H1 (cell line): ENCODE measurements around the gene PBX3. TPM values are rescaled to one million over a fixed set of nuclear protein-coding genes. Genes with fewer than 3 reads are reported as not detected.

ENCODE experiments used
- CTCF ChIA-PET: fragments of 300-600 bp; sonication (Branson Sonifier 250); formaldehyde crosslinking; loops from one replicate; lab custom pipeline; 2021; ENCODE audit not compliant: partially characterized antibody; lab: Charles Lee
- POLR2A ChIA-PET: fragments of 300-600 bp; sonication (Branson Sonifier 250); formaldehyde crosslinking; loops from one replicate; lab custom pipeline; 2021; ENCODE audit warnings: inconsistent platforms; ENCODE audit not compliant: partially characterized antibody; lab: Charles Lee
- DNase-seq, 2 experiments: peaks; one replicate each; pipeline versions ENCODE4 v3.0.0 to v3.0.0-alpha.2; 2010 to 2022; ENCODE audit warnings: low spot score in 2 of 2, low read depth in 1 of 2, mixed read lengths in 1 of 2
- FAIRE-seq: peaks from 2 replicates; lab custom pipeline; 2011; peaks lifted over from hg19 to GRCh38; lab: Jason Lieb, UNC
- H2AFZ ChIP-seq: 2 replicates; pipeline ENCODE4 v1.8.1; 2012; ENCODE audit warnings: low read length, inconsistent platforms
- H2AK5ac ChIP-seq: 2 replicates; pipeline ENCODE4 v1.6.1; 2013; ENCODE audit warnings: low read depth, low read length
- H2BK120ac ChIP-seq: replicated peaks from 2 replicates; pipeline ENCODE3; 2013; ENCODE audit warnings: low read depth, low read length, inconsistent platforms
- H2BK12ac ChIP-seq: 2 replicates; pipeline ENCODE4 v1.6.1; 2013; ENCODE audit warnings: low read depth, low read length
- H2BK15ac ChIP-seq: 2 replicates; pipeline ENCODE4 v1.6.1; 2013; ENCODE audit warnings: low read length
- H2BK20ac ChIP-seq: 2 replicates; pipeline ENCODE4 v1.6.1; 2013; ENCODE audit warnings: low read length
- H2BK5ac ChIP-seq: 2 replicates; pipeline ENCODE4 v1.6.1; 2013; ENCODE audit warnings: low read depth, low read length
- H3K14ac ChIP-seq: 2 replicates; pipeline ENCODE4 v1.6.1; 2013; ENCODE audit warnings: inconsistent platforms; ENCODE audit not compliant: insufficient read length
- H3K18ac ChIP-seq: 2 replicates; pipeline ENCODE4 v1.6.1; 2013; ENCODE audit warnings: low read length; ENCODE audit errors: extremely low read depth
- H3K23ac ChIP-seq: 2 replicates; pipeline ENCODE4 v1.6.1; 2013; ENCODE audit warnings: inconsistent platforms; ENCODE audit not compliant: insufficient read length
- H3K23me2 ChIP-seq: 2 replicates; pipeline ENCODE4 v1.6.1; 2013; ENCODE audit warnings: low read depth, low read length
- H3K27ac ChIP-seq: 2 replicates; pipeline ENCODE4 v1.6.1; 2011; ENCODE audit warnings: low read depth, low read length, inconsistent platforms
- H3K27me3 ChIP-seq, 4 experiments: replicated peaks in 1 of 4; 1 replicate in 1 of 4; 2 replicates in 3 of 4; pipeline versions ENCODE4 v1.6.1 to v1.8.1; 2011 to 2013; ENCODE audit warnings: low read length in 3 of 4, mild to moderate bottlenecking in 3 of 4, inconsistent platforms in 2 of 4, mixed read lengths in 2 of 4, moderate library complexity in 1 of 4; ENCODE audit not compliant: control insufficient read depth in 3 of 4, insufficient read depth in 3 of 4; ENCODE audit errors: extremely low read depth in 1 of 4
- H3K36me3 ChIP-seq, 4 experiments: 2 replicates each; pipeline versions ENCODE4 v1.6.1 to v1.8.1; 2011 to 2013; ENCODE audit warnings: mild to moderate bottlenecking in 4 of 4, low read length in 3 of 4, moderate library complexity in 2 of 4, control low read depth in 1 of 4, inconsistent platforms in 1 of 4; ENCODE audit not compliant: insufficient read depth in 4 of 4, control insufficient read depth in 2 of 4
- H3K4ac ChIP-seq: replicated peaks from 2 replicates; pipeline ENCODE3; 2013; ENCODE audit warnings: low read length, low read depth, mixed read lengths, inconsistent platforms; ENCODE audit not compliant: insufficient read length
- H3K4me1 ChIP-seq, 4 experiments: replicated peaks in 1 of 4; 1 replicate in 1 of 4; 2 replicates in 3 of 4; pipeline versions ENCODE4 v1.6.1 to v1.8.1; 2011 to 2013; ENCODE audit warnings: low read length in 3 of 4, inconsistent platforms in 2 of 4, mixed read lengths in 1 of 4; ENCODE audit not compliant: insufficient read depth in 4 of 4, control insufficient read depth in 3 of 4
- H3K4me2 ChIP-seq, 2 experiments: 2 replicates each; pipeline versions ENCODE4 v1.6.1 to v1.8.1; 2011 to 2013; ENCODE audit warnings: low read depth in 2 of 2, low read length in 2 of 2, control low read depth in 1 of 2, inconsistent platforms in 1 of 2, mild to moderate bottlenecking in 1 of 2; ENCODE audit not compliant: insufficient read depth in 1 of 2
- H3K4me3 ChIP-seq, 4 experiments: fragments of 200-600, 300-600 bp in 1 of 4; sonication (generic), shearing (Covaris generic), sonication (Bioruptor Twin) in 1 of 4; 2 replicates each; pipeline versions ENCODE4 v1.5.1 to v1.8.1; 2011 to 2016; ENCODE audit warnings: low read length in 4 of 4, low read depth in 3 of 4, control low read depth in 2 of 4, inconsistent platforms in 2 of 4, mild to moderate bottlenecking in 2 of 4, mixed read lengths in 1 of 4, moderate library complexity in 1 of 4; ENCODE audit not compliant: insufficient read depth in 2 of 4; ENCODE audit errors: extremely low read depth in 1 of 4
- H3K56ac ChIP-seq: replicated peaks from 2 replicates; pipeline ENCODE3; 2013; ENCODE audit warnings: low read depth, mild to moderate bottlenecking, mixed read lengths, low read length, inconsistent platforms; ENCODE audit not compliant: insufficient read length
- H3K79me1 ChIP-seq: 2 replicates; pipeline ENCODE4 v1.6.1; 2013; ENCODE audit warnings: low read depth, low read length, control low read depth
- H3K79me2 ChIP-seq, 2 experiments: 2 replicates each; pipeline versions ENCODE4 v1.6.1 to v1.8.1; 2012 to 2013; ENCODE audit warnings: low read length in 2 of 2, mild to moderate bottlenecking in 2 of 2, inconsistent platforms in 1 of 2; ENCODE audit not compliant: insufficient read depth in 2 of 2, control insufficient read depth in 1 of 2
- H3K9ac ChIP-seq, 4 experiments: replicated peaks in 1 of 4; 1 replicate in 1 of 4; 2 replicates in 3 of 4; pipeline versions ENCODE4 v1.6.1 to v1.8.1; 2011 to 2013; ENCODE audit warnings: low read depth in 3 of 4, low read length in 3 of 4, control low read depth in 2 of 4, mild to moderate bottlenecking in 2 of 4, moderate library complexity in 2 of 4, inconsistent platforms in 1 of 4; ENCODE audit errors: extremely low read depth in 1 of 4
- H3K9me3 ChIP-seq, 2 experiments: 2 replicates each; pipeline versions ENCODE4 v1.6.1 to v1.8.1; 2012 to 2013; ENCODE audit warnings: mild to moderate bottlenecking in 2 of 2, moderate library complexity in 2 of 2, control low read depth in 1 of 2, inconsistent platforms in 1 of 2, low read depth in 1 of 2, low read length in 1 of 2, mixed read lengths in 1 of 2; ENCODE audit not compliant: insufficient read depth in 2 of 2
- H4K20me1 ChIP-seq, 2 experiments: replicated peaks in 1 of 2; 2 replicates each; pipeline versions ENCODE3 to v1.8.1; 2011 to 2013; ENCODE audit warnings: inconsistent platforms in 2 of 2, low read length in 2 of 2, mild to moderate bottlenecking in 1 of 2; ENCODE audit not compliant: insufficient read depth in 2 of 2, control insufficient read depth in 1 of 2
- H4K5ac ChIP-seq: 2 replicates; pipeline ENCODE4 v1.6.1; 2013; ENCODE audit warnings: low read length, low read depth, mixed read lengths, inconsistent platforms; ENCODE audit not compliant: insufficient read length
- H4K8ac ChIP-seq: 2 replicates; pipeline ENCODE4 v1.8.0; 2013; ENCODE audit warnings: mild to moderate bottlenecking, moderate library complexity, low read length, inconsistent platforms; ENCODE audit not compliant: insufficient read depth; ENCODE audit errors: extremely low read depth
- H4K91ac ChIP-seq: replicated peaks from 2 replicates; pipeline ENCODE3; 2013; ENCODE audit warnings: low read length, mixed read lengths, inconsistent platforms; ENCODE audit not compliant: insufficient read length
- ATF3 ChIP-seq: IDR thresholded peaks from 2 replicates; pipeline ENCODE4 v1.6.1; 2011; ENCODE audit warnings: low read depth, mild to moderate bottlenecking, low read length; ENCODE audit not compliant: insufficient read depth
- BACH1 ChIP-seq: IDR thresholded peaks from 2 replicates; pipeline ENCODE4 v1.6.1; 2012; ENCODE audit warnings: low read length, improper control_type of control experiment
- CEBPB ChIP-seq: IDR thresholded peaks from 2 replicates; pipeline ENCODE4 v1.6.1; 2012; ENCODE audit warnings: low read depth, low read length
- CHD1 ChIP-seq: IDR thresholded peaks from 2 replicates; pipeline ENCODE4 v1.6.1; 2012; ENCODE audit warnings: low read depth, low read length, improper control_type of control experiment
- CREB1 ChIP-seq: IDR thresholded peaks from 2 replicates; pipeline ENCODE4 v1.6.1; 2012; ENCODE audit warnings: inconsistent platforms
- CTBP2 ChIP-seq: IDR thresholded peaks from 2 replicates; pipeline ENCODE4 v1.7.0; 2011; ENCODE audit warnings: borderline replicate concordance, mild to moderate bottlenecking, moderate library complexity, mixed read lengths, low read length; ENCODE audit not compliant: insufficient read depth, insufficient read length
- FOSL1 ChIP-seq: IDR thresholded peaks from 2 replicates; pipeline ENCODE4 v1.6.1; 2011; ENCODE audit warnings: mild to moderate bottlenecking, low read depth, low read length, moderate library complexity; ENCODE audit not compliant: insufficient read depth
- KDM1A ChIP-seq: fragments of 200-600, 300-600 bp; sonication (generic); IDR thresholded peaks from 2 replicates; pipeline ENCODE4 v1.7.1; 2016; ENCODE audit warnings: mild to moderate bottlenecking, low read length, borderline replicate concordance
- MAX ChIP-seq: IDR thresholded peaks from 2 replicates; pipeline ENCODE4 v1.6.1; 2012; ENCODE audit warnings: inconsistent platforms
- SUZ12 ChIP-seq: fragments of 200-600 bp; sonication (generic); IDR thresholded peaks from 2 replicates; pipeline ENCODE4 v1.6.1; 2012; ENCODE audit warnings: mild to moderate bottlenecking, inconsistent platforms, low read length, moderate library complexity, mixed read lengths
- ZNF274 ChIP-seq: IDR thresholded peaks from 2 replicates; pipeline ENCODE4 v1.7.0; 2012; ENCODE audit warnings: low read length, borderline replicate concordance; ENCODE audit errors: extremely low read depth
- WGBS, 2 experiments: shearing (Covaris generic) in 1 of 2; methylation state at CpG; one replicate each; pipeline versions ENCODE4 v1.1.6 to v1.1.7; 2013 to 2015; ENCODE audit warnings: low lambda C conversion rate in 2 of 2, mixed read lengths in 2 of 2, inconsistent platforms in 1 of 2, low coverage in 1 of 2, missing lambda C conversion rate in 1 of 2; ENCODE audit not compliant: insufficient replicate concordance in 2 of 2, insufficient coverage in 1 of 2, insufficient read length in 1 of 2; ENCODE audit errors: extremely low coverage in 1 of 2, missing lambda C conversion rate in 1 of 2; 5-methylcytosine and 5-hydroxymethylcytosine counted together
- polyA plus RNA-seq, 7 experiments: library from polyadenylated mRNA; depleted of rRNA in 3 of 7; stranded (reverse) in 5 of 7; unstranded in 2 of 7; fragments of >200 nt in 5 of 7; fragments of 200-250 nt in 2 of 7; gene quantifications; 1 replicate in 5 of 7; 2 replicates in 1 of 7; 4 replicates in 1 of 7; pipeline versions ENCODE4 v1.2.1 to v1.2.3, GENCODE V29; 2011 to 2013; ENCODE audit warnings: missing spikeins in 2 of 7, mixed read lengths in 2 of 7
- total RNA-seq: library from RNA; stranded (reverse); fragmentation: NEBNext Ultra II Directional; extraction: Animal tissue kit (Norgen Biotek cat#: 25700); gene quantifications from 2 replicates; pipeline ENCODE4 v1.2.1, GENCODE V29; 2021

Gene PBX3
- total and polyA plus RNA-seq, 2 of the 8 experiments (the other 6 are each of a cell fraction or from before 2014, with no cell fraction given): 22.7 to 44.3 TPM

- no peaks in the 10 kb centered on the region for H3K27me3 ChIP-seq
Observed at GRCh38 chr9:125904155-125904851, 157.1 kb downstream of the PBX3 start.

More at GRCh38 chr9:125904155-125904851, 157.1 kb downstream of the PBX3 start:
- Histone ChIP-seq H2BK5ac (no peak overlapping the region), H3K79me1 (no peaks in the 10 kb centered on the region), H3K14ac (no peak overlapping the region), H2BK15ac (no peak overlapping the region), H3K4me3 (no peak overlapping the region), H3K23me2 (no peaks in the 10 kb centered on the region), H3K4me2 (no peak overlapping the region), H2BK20ac (no peak overlapping the region), H3K79me2 (peaks cover 0 to 72% of the 10 kb centered on the region in 2 experiments; a peak in 2 of 4 replicates), H3K56ac (no peak overlapping the region), H3K18ac (no peak overlapping the region), H3K4me1 (peaks cover 0 to 6% (median 3%) of the 10 kb centered on the region in 4 experiments; a peak in 3 of 7 replicates), H3K23ac (no peak overlapping the region), H3K36me3 (no peaks in the 10 kb centered on the region), H2BK120ac (no peak overlapping the region), H2AFZ (no peak overlapping the region), H2AK5ac (no peak overlapping the region), H3K27ac (no peak overlapping the region), H3K4ac (no peak overlapping the region), H3K9ac (no peak overlapping the region), H4K5ac (no peak overlapping the region), H4K91ac (no peak overlapping the region), H4K20me1 (peaks cover 2 to 4% of the 10 kb centered on the region in 2 experiments), H2BK12ac (no peak overlapping the region), H3K9me3 (no peaks in the 10 kb centered on the region), H4K8ac (no peak overlapping the region)
- ChIA-PET POLR2A (interaction anchor here (1.2 kb wide), 1 partner anchor 13 kb away, joined by 3 read pairs; no protein-coding TSS in a partner anchor), CTCF (no interaction called here)
- WGBS, 2 experiments: 84% methylated on average over 5 of the region's 5 CpGs; no CpG with 5 or more reads in 1 of the 2 experiments
- DNase-seq (no peak), FAIRE-seq (no peak)
- TF ChIP-seq KDM1A: no peak
- no peak for TF ChIP-seq BACH1
- no peak for TF ChIP-seq ATF3
- TF ChIP-seq CEBPB: no peak
- TF ChIP-seq CHD1: no peak
- no peak for TF ChIP-seq MAX
- no peak for TF ChIP-seq CREB1
- TF ChIP-seq SUZ12: no peak
- TF ChIP-seq ZNF274: no peak
- TF ChIP-seq CTBP2: no peak
- no peak for TF ChIP-seq FOSL1
